Brain microvascular endothelial cell (primary cell): ENCODE measurements around the gene SEPTIN14.
"Not testable (repeated sequence)": the region's sequence is repeated elsewhere in the genome, so short reads cannot be mapped to it uniquely, and the experiment has no call there.

Experiments used
- DNase-seq: peaks from one replicate; pipeline ENCODE4 v3.0.0-alpha.2; 2020
- H3K27ac ChIP-seq: fragments of 250-450 bp; sonication (Bioruptor Pico); 2 replicates; pipeline ENCODE4 v1.5.1; 2020; ENCODE audit warnings: mild to moderate bottlenecking, moderate library complexity
- H3K27me3 ChIP-seq: fragments of 250-450 bp; sonication (Bioruptor Pico); replicated peaks from 2 replicates; pipeline ENCODE4 v1.5.1; 2020; ENCODE audit warnings: mild to moderate bottlenecking
- H3K36me3 ChIP-seq: fragments of 250-450 bp; sonication (Bioruptor Pico); replicated peaks from 2 replicates; pipeline ENCODE4 v1.5.1; 2020; ENCODE audit warnings: mild to moderate bottlenecking
- H3K4me3 ChIP-seq: 2 replicates; pipeline ENCODE4 v1.5.1; 2011; ENCODE audit warnings: low read depth, mild to moderate bottlenecking, control low read depth, low read length, moderate library complexity
- in situ Hi-C: cut with HindIII; loops from 2 replicates; pipeline ENCODE4 v1.10.0; 2017; ENCODE audit warnings: low sequenced_read_pairs, low pct_ligation_motif_present
- TF ChIP-seq, protein P1 (sequence below): IDR thresholded peaks from 2 replicates; pipeline ENCODE4 v1.5.1; 2011; ENCODE audit warnings: low read depth, mild to moderate bottlenecking, moderate library complexity, low read length, control low read depth, inconsistent platforms; ENCODE audit errors: missing control alignments

Gene SEPTIN14

DNA sequence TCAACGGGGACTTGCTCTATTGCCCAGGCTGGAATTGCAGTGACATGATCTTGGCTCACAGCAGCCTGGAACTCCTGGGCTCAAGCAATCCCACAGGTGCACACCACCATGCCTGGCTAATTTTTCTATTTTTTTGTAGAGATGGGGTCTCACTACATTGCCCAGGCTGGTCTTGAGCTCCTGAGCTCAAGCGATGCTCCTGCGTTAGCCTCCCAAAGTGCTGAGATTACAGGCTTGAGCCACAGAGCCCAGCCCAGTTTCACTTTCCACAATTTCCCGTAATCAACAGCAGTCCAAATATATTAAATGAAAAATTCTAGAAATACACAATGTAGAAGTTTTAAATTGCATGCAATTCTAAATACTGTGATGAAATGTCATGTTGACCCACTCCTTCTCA, 24.0 kb downstream of the SEPTIN14 start:
- TF ChIP-seq, protein P1, sequence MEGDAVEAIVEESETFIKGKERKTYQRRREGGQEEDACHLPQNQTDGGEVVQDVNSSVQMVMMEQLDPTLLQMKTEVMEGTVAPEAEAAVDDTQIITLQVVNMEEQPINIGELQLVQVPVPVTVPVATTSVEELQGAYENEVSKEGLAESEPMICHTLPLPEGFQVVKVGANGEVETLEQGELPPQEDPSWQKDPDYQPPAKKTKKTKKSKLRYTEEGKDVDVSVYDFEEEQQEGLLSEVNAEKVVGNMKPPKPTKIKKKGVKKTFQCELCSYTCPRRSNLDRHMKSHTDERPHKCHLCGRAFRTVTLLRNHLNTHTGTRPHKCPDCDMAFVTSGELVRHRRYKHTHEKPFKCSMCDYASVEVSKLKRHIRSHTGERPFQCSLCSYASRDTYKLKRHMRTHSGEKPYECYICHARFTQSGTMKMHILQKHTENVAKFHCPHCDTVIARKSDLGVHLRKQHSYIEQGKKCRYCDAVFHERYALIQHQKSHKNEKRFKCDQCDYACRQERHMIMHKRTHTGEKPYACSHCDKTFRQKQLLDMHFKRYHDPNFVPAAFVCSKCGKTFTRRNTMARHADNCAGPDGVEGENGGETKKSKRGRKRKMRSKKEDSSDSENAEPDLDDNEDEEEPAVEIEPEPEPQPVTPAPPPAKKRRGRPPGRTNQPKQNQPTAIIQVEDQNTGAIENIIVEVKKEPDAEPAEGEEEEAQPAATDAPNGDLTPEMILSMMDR = no peak
- DNase-seq = no peak

DNA sequence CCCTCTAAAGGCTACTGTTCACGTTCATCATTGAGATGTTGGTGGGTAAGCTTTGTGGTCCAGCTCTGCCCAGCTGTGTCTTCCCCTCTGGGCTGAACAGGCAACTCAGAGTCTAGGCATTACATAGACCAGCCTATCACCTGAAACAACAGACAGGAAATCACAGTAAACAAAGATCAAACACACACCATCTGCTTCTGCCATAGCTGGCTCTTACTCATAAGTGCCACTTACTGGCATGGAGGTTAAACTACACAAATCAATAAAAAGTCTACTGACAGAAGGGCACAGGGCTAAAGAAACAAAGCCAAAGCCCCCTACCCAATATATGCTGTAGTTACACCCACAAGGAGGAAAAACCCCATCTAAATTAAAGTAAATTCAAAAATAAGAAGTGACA, 35.0 kb downstream of the SEPTIN14 start:
- TF ChIP-seq, protein P1 = no peak
- Histone ChIP-seq H3K27me3 (no peaks in the 10 kb centered on the region), H3K27ac (no peak overlapping the region), H3K36me3 (no peaks in the 10 kb centered on the region), H3K4me3 (no peak overlapping the region)
- no peak for DNase-seq
- in situ Hi-C loops = no loop called here

More for the DNA sequence above, 24.0 kb downstream of the SEPTIN14 start:
- in situ Hi-C loops = no loop called here
- Histone ChIP-seq H3K36me3 (no peaks in the 10 kb centered on the region), H3K27me3 (no peaks in the 10 kb centered on the region), H3K4me3 (no peak overlapping the region), H3K27ac (no peak overlapping the region)

DNA sequence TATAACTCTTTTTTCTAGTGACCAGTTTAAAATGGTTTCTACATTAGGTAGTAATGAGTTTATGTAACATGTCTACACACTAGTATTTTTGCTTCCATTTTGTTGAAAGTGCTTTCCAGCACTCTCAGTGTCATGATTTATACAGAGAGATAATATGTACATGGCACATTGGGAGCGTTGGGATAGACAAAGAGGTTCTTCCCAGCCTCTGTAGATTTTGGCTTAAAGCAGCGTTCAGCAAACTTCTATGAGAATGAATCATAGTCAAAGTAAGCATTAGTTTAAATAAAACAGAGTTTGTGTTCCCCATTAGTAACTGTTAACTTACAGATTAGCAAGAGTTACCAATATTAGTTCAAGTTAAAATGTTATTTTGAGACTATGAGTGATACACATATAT, 43.9 kb downstream of the SEPTIN14 start:
- in situ Hi-C loops = no loop called here
- TF ChIP-seq, protein P1 = no peak
- Histone ChIP-seq H3K36me3 (no peaks in the 10 kb centered on the region), H3K4me3 (no peak overlapping the region), H3K27me3 (no peaks in the 10 kb centered on the region), H3K27ac (no peak overlapping the region)
- no peak for DNase-seq

DNA sequence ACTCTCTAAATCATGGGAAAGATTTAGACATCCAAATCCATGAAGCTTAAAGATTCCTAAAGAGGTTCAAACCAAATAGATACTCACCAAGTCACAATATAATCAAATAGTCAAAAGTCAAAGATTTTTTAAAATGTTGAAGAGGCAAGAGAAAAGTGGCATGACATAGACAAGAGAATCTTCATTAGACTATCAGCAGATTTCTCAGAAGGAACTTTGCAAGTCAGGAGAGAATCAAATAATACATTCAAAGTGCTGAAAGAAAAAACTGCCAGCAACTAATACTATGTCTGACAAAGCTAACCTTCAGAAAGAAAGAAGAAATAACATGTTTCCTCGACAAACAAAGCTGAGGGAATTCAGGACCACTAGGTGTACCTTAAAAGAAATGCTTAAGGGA, 65.3 kb downstream of the SEPTIN14 start:
- H3K27me3 ChIP-seq, H3K27ac ChIP-seq, DNase-seq, in situ Hi-C loops, H3K4me3 ChIP-seq, H3K36me3 ChIP-seq: not testable (repeated sequence)

DNA sequence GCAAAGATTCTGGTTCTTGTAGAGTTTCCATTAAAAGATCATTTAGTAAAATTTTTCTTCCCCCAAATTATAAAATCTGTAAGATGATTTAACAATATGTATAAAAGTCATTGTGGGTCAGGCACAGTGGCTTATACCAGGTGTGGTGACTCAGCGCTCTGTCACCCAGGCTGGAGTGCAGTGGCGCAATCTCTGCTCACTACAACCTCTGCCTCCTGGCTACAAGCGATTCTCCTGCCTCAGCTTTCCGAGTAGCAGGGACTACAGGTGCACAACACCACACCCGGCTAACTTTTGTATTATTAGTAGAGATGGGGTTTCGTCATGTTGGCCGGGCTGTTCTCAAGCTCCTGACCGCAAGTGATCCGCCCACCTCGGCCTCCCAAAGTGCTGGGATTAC, 68.0 kb downstream of the SEPTIN14 start:
- in situ Hi-C loops = no loop called here
- H3K27me3 ChIP-seq = no peaks in the 10 kb centered on the region
- DNase-seq = no peak
- H3K4me3 ChIP-seq = no peak overlapping the region
- TF ChIP-seq, protein P1 = no peak
- no peak overlapping the region for H3K27ac ChIP-seq
- no peaks in the 10 kb centered on the region for H3K36me3 ChIP-seq

DNA sequence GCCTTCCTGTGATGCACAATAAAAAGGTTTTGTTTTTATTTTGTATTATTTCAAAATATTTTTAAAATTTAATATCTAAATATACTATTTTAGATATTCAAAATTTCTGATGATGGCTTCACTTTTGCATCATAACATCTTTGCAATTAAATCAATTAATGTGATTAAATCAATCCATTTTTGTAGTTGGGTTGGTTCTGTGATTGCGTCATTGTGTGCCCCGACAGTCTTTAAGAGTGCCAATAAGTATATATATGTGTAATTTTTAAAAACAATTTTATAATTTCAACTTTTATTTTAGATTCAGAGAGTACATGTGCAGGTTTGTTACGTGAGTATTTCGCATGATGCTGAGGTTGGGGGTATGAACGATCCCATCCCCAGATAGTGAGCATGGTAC, 70.5 kb downstream of the SEPTIN14 start:
- DNase-seq = no peak
- in situ Hi-C loops = no loop called here
- Histone ChIP-seq H3K27ac (no peak overlapping the region), H3K27me3 (no peaks in the 10 kb centered on the region), H3K4me3 (no peak overlapping the region), H3K36me3 (no peaks in the 10 kb centered on the region)
- TF ChIP-seq, protein P1 = no peak

DNA sequence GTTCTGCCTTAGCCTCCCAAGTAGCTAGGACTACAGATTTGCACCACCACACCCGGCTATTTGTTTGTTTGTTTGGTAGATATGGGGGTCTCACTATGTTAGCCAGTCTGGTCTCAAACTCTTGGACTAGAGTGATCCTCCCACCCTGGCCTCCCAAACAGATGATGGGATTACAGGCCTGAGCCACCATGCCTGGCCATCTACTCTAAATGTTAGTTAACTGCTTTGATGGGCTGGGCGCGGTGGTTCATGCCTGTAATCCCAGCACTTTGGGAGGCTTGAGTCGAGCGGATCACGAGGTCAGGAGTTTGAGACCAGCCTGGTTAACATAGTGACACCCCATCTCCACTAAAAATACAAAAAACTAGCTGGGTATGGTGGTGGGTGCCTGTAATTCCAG, 74.8 kb downstream of the SEPTIN14 start:
- in situ Hi-C loops = no loop called here
- Histone ChIP-seq H3K27ac (no peak overlapping the region), H3K4me3 (no peak overlapping the region), H3K27me3 (no peaks in the 10 kb centered on the region), H3K36me3 (no peaks in the 10 kb centered on the region)
- TF ChIP-seq, protein P1 = no peak
- DNase-seq = no peak
